Transverse colon (tissue), 4 donors: Measurements from ENCODE around the gene FZD10. TPM values are rescaled to one million over a fixed set of nuclear protein-coding genes. Genes with fewer than 3 reads are reported as not detected.

Experiments
- DNase-seq: peaks from one replicate; pipeline ENCODE4 v3.0.0-alpha.2; 2019
- H3K27ac ChIP-seq, 4 donors: fragments of 200-600 bp; sonication (generic); 2 replicates each; pipeline ENCODE4 v1.5.1; 2016 to 2018; ENCODE audit warnings: inconsistent platforms in 4 of 4
- H3K27me3 ChIP-seq: fragments of 200-600 bp; sonication (generic); 2 replicates; pipeline ENCODE4 v1.5.1; 2017; ENCODE audit warnings: inconsistent platforms
- H3K36me3 ChIP-seq, 4 donors: fragments of 200-600 bp; sonication (generic); 2 replicates each; pipeline ENCODE4 v1.5.1; 2017 to 2019; ENCODE audit warnings: inconsistent platforms in 4 of 4
- H3K4me1 ChIP-seq, 4 donors: fragments of 200-600 bp; sonication (generic); 2 replicates each; pipeline ENCODE4 v1.5.1; 2017 to 2020; ENCODE audit warnings: inconsistent platforms in 4 of 4
- H3K4me3 ChIP-seq, 4 donors: fragments of 200-600 bp; sonication (generic); 1 replicate in 1 of 4; 2 replicates in 3 of 4; pipeline versions ENCODE4 v1.5.1 to v1.6.1; 2017 to 2019; ENCODE audit warnings: inconsistent platforms in 4 of 4
- H3K9me3 ChIP-seq, 2 donors: fragments of 200-600 bp; sonication (generic); 2 replicates each; pipeline ENCODE4 v1.5.1; 2017 to 2019; ENCODE audit warnings: inconsistent platforms in 2 of 2
- CTCF ChIP-seq, 5 experiments: fragments of 200-600 bp in 3 of 5; fragments of 450-650 bp in 2 of 5; sonication (generic) in 3 of 5; IDR thresholded peaks; 1 replicate in 2 of 5; 2 replicates in 3 of 5; pipeline ENCODE4 v1.5.1; 2016 to 2017; ENCODE audit warnings: antibody characterized with exemption in 5 of 5, inconsistent platforms in 3 of 5, mild to moderate bottlenecking in 2 of 5, moderate library complexity in 1 of 5
- EP300 ChIP-seq: sonication (generic); formaldehyde crosslinking; IDR thresholded peaks from one replicate; pipeline ENCODE4 v1.6.1; 2017; ENCODE audit warnings: antibody characterized with exemption, low read depth
- POLR2A ChIP-seq: fragments of 450-650 bp; IDR thresholded peaks from one replicate; pipeline ENCODE4 v1.6.1; 2016; ENCODE audit warnings: antibody characterized with exemption, mild to moderate bottlenecking, moderate library complexity
- POLR2AphosphoS5 ChIP-seq, 3 donors: sonication (generic); formaldehyde crosslinking; IDR thresholded peaks; one replicate each; pipeline ENCODE4 v1.6.1; 2016; ENCODE audit warnings: antibody characterized with exemption in 3 of 3
- WGBS, 2 donors: methylation state at CpG; one replicate each; pipeline ENCODE4 v1.1.5; 2018; ENCODE audit warnings: low coverage in 1 of 2; 5-methylcytosine and 5-hydroxymethylcytosine counted together
- in situ Hi-C, 4 donors: fragments of 200-750 bp; cut with MboI; loops; one replicate each; pipeline versions ENCODE4 v1.15.0 to v1.15.1; 2017; ENCODE audit warnings: low sequenced_read_pairs in 3 of 4, low pct_ligation_motif_present in 1 of 4, low pct_unique_long_range_greater_than_20kb in 1 of 4
- intact Hi-C: fragments of 100-400 bp; cut with DNase I; formaldehyde crosslinking; loops from one replicate; pipeline ENCODE4 v1.15.1; 2023; ENCODE audit warnings: low total_unique reads
- total RNA-seq, 4 donors: library from RNA; depleted of rRNA; stranded (reverse); fragments of >200 nt; gene quantifications; one replicate each; pipeline ENCODE4 v1.1.0, GENCODE V29; 2016

The FZD10 gene
- total RNA-seq, 4 donors from 2014 or later: 0.32 to 0.68 TPM; not detected in 2

- 40 to 79% methylated on average over 1 to 27 of the region's 31 CpGs for WGBS, 2 donors
- no peak for TF ChIP-seq POLR2A
- no peak for TF ChIP-seq CTCF (IDR thresholded peaks at IDR 0.05)
- no peak for TF ChIP-seq EP300
- no peak for TF ChIP-seq POLR2AphosphoS5 (IDR thresholded peaks at IDR 0.05)
- intact Hi-C loops (no loop called here), in situ Hi-C loops (no loop called here)
- no peaks in the 10 kb centered on the region for H3K36me3 ChIP-seq
- H3K27me3 ChIP-seq: no peaks in the 10 kb centered on the region
- no peak overlapping the region for H3K27ac ChIP-seq
- no peak overlapping the region for H3K4me3 ChIP-seq
- DNase-seq: no peak
- no peaks in the 10 kb centered on the region for H3K9me3 ChIP-seq
- no peaks in the 10 kb centered on the region for H3K4me1 ChIP-seq
Measured at GRCh38 chr12:130120012-130120805, 42.1 kb upstream of the FZD10 start.

- intact Hi-C loops (no loop called here), in situ Hi-C loops (no loop called here)
- Histone ChIP-seq H3K27me3 (no peaks in the 10 kb centered on the region), H3K27ac (no peak overlapping the region), H3K4me3 (no peak overlapping the region), H3K9me3 (no peaks in the 10 kb centered on the region), H3K4me1 (no peaks in the 10 kb centered on the region), H3K36me3 (no peaks in the 10 kb centered on the region)
- WGBS, 2 donors: 41 to 54% methylated on average over 6 to 11 of the region's 11 CpGs
- DNase-seq: no peak
- no peak for TF ChIP-seq POLR2A
- no peak for TF ChIP-seq CTCF (IDR thresholded peaks at IDR 0.05)
- TF ChIP-seq EP300: no peak
- no peak for TF ChIP-seq POLR2AphosphoS5 (IDR thresholded peaks at IDR 0.05)
Measured at GRCh38 chr12:130121226-130122000, 40.9 kb upstream of the FZD10 start.

GRCh38 chr12:130122356-130122755 is 39.9 kb upstream of the FZD10 start:
- no peak for TF ChIP-seq POLR2A
- no peak for TF ChIP-seq CTCF (IDR thresholded peaks at IDR 0.05)
- TF ChIP-seq EP300: no peak
- TF ChIP-seq POLR2AphosphoS5 (IDR thresholded peaks at IDR 0.05): no peak
- intact Hi-C loops: no loop called here
- Histone ChIP-seq H3K27me3 (no peaks in the 10 kb centered on the region), H3K4me3 (no peak overlapping the region), H3K36me3 (no peaks in the 10 kb centered on the region), H3K4me1 (no peaks in the 10 kb centered on the region), H3K9me3 (no peaks in the 10 kb centered on the region), H3K27ac (no peak overlapping the region)
- in situ Hi-C loops: no loop called here
- DNase-seq: no peak
- 35% methylated on average over 4 of the region's 4 CpGs; no CpG with 5 or more reads in 1 of the 2 donors for WGBS, 2 donors

- H3K27ac ChIP-seq: no peak overlapping the region
- in situ Hi-C loops (no loop called here), intact Hi-C loops (no loop called here)
- no peak for TF ChIP-seq POLR2AphosphoS5 (IDR thresholded peaks at IDR 0.05)
- no peak for TF ChIP-seq EP300
- no peak for TF ChIP-seq CTCF (IDR thresholded peaks at IDR 0.05)
- no peak for TF ChIP-seq POLR2A
- H3K27me3 ChIP-seq: no peaks in the 10 kb centered on the region
- no peak overlapping the region for H3K4me3 ChIP-seq
- no peaks in the 10 kb centered on the region for H3K4me1 ChIP-seq
- H3K36me3 ChIP-seq: no peaks in the 10 kb centered on the region
- DNase-seq: no peak
- 87% methylated on average over 4 of the region's 4 CpGs; no CpG with 5 or more reads in 1 of the 2 donors for WGBS, 2 donors
- no peaks in the 10 kb centered on the region for H3K9me3 ChIP-seq
Measured at GRCh38 chr12:130124106-130124505, 38.2 kb upstream of the FZD10 start.
